HEK293 (cell line): ENCODE results near the gene MSH2.

ENCODE experiments used
- CTCF ChIA-PET: fragments of 350-600 bp; formaldehyde crosslinking; extraction: SDS; loops from one replicate; lab custom pipeline; 2021; ENCODE audit warnings: antibody characterized with exemption; lab: Yijun Ruan, JAX
- POLR2A ChIA-PET: fragments of 300-600 bp; formaldehyde crosslinking; extraction: SDS; loops from one replicate; lab custom pipeline; 2020; ENCODE audit warnings: antibody characterized with exemption, inconsistent platforms; lab: Yijun Ruan, JAX
- H3K27ac ChIP-seq: fragments of 200-500 bp; sonication (Bioruptor generic); 2 replicates; pipeline ENCODE4 v1.5.1; 2014; ENCODE audit warnings: low read depth, low read length, control low read depth, inconsistent platforms; ENCODE audit errors: extremely low read depth
- H3K36me3 ChIP-seq, 2 experiments: fragments of 200-500 bp in 1 of 2; sonication (Bioruptor generic) in 1 of 2; 1 replicate in 1 of 2; 2 replicates in 1 of 2; pipeline ENCODE4 v1.5.1; 2014 to 2017; ENCODE audit warnings: inconsistent platforms in 2 of 2, low read length in 2 of 2; ENCODE audit not compliant: control insufficient read depth in 2 of 2, insufficient read depth in 1 of 2
- H3K4me1 ChIP-seq: fragments of 200-500 bp; sonication (Bioruptor generic); 2 replicates; pipeline ENCODE4 v1.5.1; 2014; ENCODE audit warnings: mild to moderate bottlenecking, low read length, inconsistent platforms; ENCODE audit not compliant: control insufficient read depth, insufficient read depth
- H3K4me3 ChIP-seq: 2 replicates; pipeline ENCODE4 v1.5.1; 2011; ENCODE audit warnings: low read depth, mild to moderate bottlenecking, control low read depth, low read length, moderate library complexity
- H3K9me3 ChIP-seq: fragments of 200-500 bp; sonication (Bioruptor generic); 2 replicates; pipeline ENCODE4 v1.5.1; 2014; ENCODE audit warnings: low read depth, low read length, inconsistent platforms; ENCODE audit not compliant: control insufficient read depth, insufficient read depth
- TCF7L2 ChIP-seq: IDR thresholded peaks from 2 replicates; pipeline ENCODE4 v1.6.1; 2011; ENCODE audit warnings: low read depth, mild to moderate bottlenecking, inconsistent platforms, low read length, moderate library complexity, borderline replicate concordance
- YY1 ChIP-seq: fragments of 450-650 bp; formaldehyde crosslinking; IDR thresholded peaks from 2 replicates; pipeline ENCODE4 v1.5.1; 2018; ENCODE audit warnings: missing biosample characterization, missing genetic modification characterization
- ZBTB8A ChIP-seq: fragments of 450-650 bp; formaldehyde crosslinking; IDR thresholded peaks from 2 replicates; pipeline ENCODE4 v1.5.1; 2016; ENCODE audit warnings: missing biosample characterization, missing genetic modification characterization
- ZFP37 ChIP-seq: fragments of 450-650 bp; formaldehyde crosslinking; IDR thresholded peaks from 2 replicates; pipeline ENCODE4 v1.5.1; 2016; ENCODE audit warnings: missing biosample characterization, missing genetic modification characterization
- ZNF112 ChIP-seq: fragments of 450-650 bp; formaldehyde crosslinking; IDR thresholded peaks from 2 replicates; pipeline ENCODE4 v1.5.0; 2017; ENCODE audit warnings: missing biosample characterization, missing genetic modification characterization
- ZNF311 ChIP-seq: fragments of 450-650 bp; formaldehyde crosslinking; IDR thresholded peaks from 2 replicates; pipeline ENCODE4 v1.5.1; 2017; ENCODE audit warnings: missing biosample characterization, missing genetic modification characterization, borderline replicate concordance
- ZNF335 ChIP-seq: fragments of 450-650 bp; formaldehyde crosslinking; conservative IDR thresholded peaks from 2 replicates; pipeline ENCODE4 v1.5.1; 2016; ENCODE audit warnings: missing biosample characterization, missing genetic modification characterization
- ZNF350 ChIP-seq: fragments of 450-650 bp; formaldehyde crosslinking; IDR thresholded peaks from 2 replicates; pipeline ENCODE4 v1.5.0; 2017; ENCODE audit warnings: missing biosample characterization, mild to moderate bottlenecking, missing genetic modification characterization
- ZNF404 ChIP-seq: fragments of 450-650 bp; formaldehyde crosslinking; IDR thresholded peaks from 2 replicates; pipeline ENCODE4 v1.5.1; 2017; ENCODE audit warnings: missing biosample characterization, missing genetic modification characterization
- ZNF433 ChIP-seq: fragments of 450-650 bp; formaldehyde crosslinking; IDR thresholded peaks from 2 replicates; pipeline ENCODE4 v1.5.1; 2016; ENCODE audit warnings: missing biosample characterization, missing genetic modification characterization, low read depth
- ZNF544 ChIP-seq: fragments of 450-650 bp; formaldehyde crosslinking; IDR thresholded peaks from 2 replicates; pipeline ENCODE4 v1.5.0; 2017; ENCODE audit warnings: missing biosample characterization, missing genetic modification characterization
- ZNF548 ChIP-seq: fragments of 450-650 bp; formaldehyde crosslinking; IDR thresholded peaks from 2 replicates; pipeline ENCODE4 v1.5.1; 2016; ENCODE audit warnings: missing biosample characterization, missing genetic modification characterization
- ZNF560 ChIP-seq: fragments of 450-650 bp; formaldehyde crosslinking; IDR thresholded peaks from 2 replicates; pipeline ENCODE4 v1.5.1; 2017; ENCODE audit warnings: missing biosample characterization, missing genetic modification characterization, borderline replicate concordance
- ZNF701 ChIP-seq: fragments of 450-650 bp; formaldehyde crosslinking; IDR thresholded peaks from 2 replicates; pipeline ENCODE4 v1.5.1; 2016; ENCODE audit warnings: missing biosample characterization, missing genetic modification characterization
- ZNF785 ChIP-seq: fragments of 450-650 bp; formaldehyde crosslinking; IDR thresholded peaks from 2 replicates; pipeline ENCODE4 v1.5.1; 2016; ENCODE audit warnings: missing biosample characterization, missing genetic modification characterization
- TF ChIP-seq, protein P1 (sequence below): fragments of 450-650 bp; formaldehyde crosslinking; IDR thresholded peaks from 2 replicates; pipeline ENCODE4 v1.5.1; 2016; ENCODE audit warnings: missing biosample characterization, missing genetic modification characterization
- TF ChIP-seq, protein P2 (sequence below): fragments of 450-650 bp; formaldehyde crosslinking; IDR thresholded peaks from 2 replicates; pipeline ENCODE4 v1.5.1; 2016; ENCODE audit warnings: missing biosample characterization, missing genetic modification characterization
- TF ChIP-seq, protein P3 (sequence below): fragments of 450-650 bp; formaldehyde crosslinking; IDR thresholded peaks from 2 replicates; pipeline ENCODE4 v1.5.1; 2016; ENCODE audit warnings: missing biosample characterization, missing genetic modification characterization, low read depth
- TF ChIP-seq, protein P4 (sequence below): fragments of 450-650 bp; formaldehyde crosslinking; IDR thresholded peaks from 2 replicates; pipeline ENCODE4 v1.5.1; 2017; ENCODE audit warnings: missing biosample characterization, missing genetic modification characterization
- TF ChIP-seq, protein P5 (sequence below): fragments of 450-650 bp; formaldehyde crosslinking; IDR thresholded peaks from 2 replicates; pipeline ENCODE4 v1.5.1; 2016; ENCODE audit warnings: missing biosample characterization, missing genetic modification characterization
- TF ChIP-seq, protein P6 (sequence below): fragments of 450-650 bp; formaldehyde crosslinking; IDR thresholded peaks from 2 replicates; pipeline ENCODE4 v1.5.1; 2016; ENCODE audit warnings: missing biosample characterization, missing genetic modification characterization
- TF ChIP-seq, protein P7 (sequence below): fragments of 450-650 bp; formaldehyde crosslinking; IDR thresholded peaks from 2 replicates; pipeline ENCODE4 v1.5.1; 2016; ENCODE audit warnings: missing biosample characterization, missing genetic modification characterization
- TF ChIP-seq, protein P8 (sequence below): fragments of 450-650 bp; formaldehyde crosslinking; IDR thresholded peaks from 2 replicates; pipeline ENCODE4 v1.5.1; 2016; ENCODE audit warnings: missing biosample characterization, missing genetic modification characterization

MSH2 gene

DNA sequence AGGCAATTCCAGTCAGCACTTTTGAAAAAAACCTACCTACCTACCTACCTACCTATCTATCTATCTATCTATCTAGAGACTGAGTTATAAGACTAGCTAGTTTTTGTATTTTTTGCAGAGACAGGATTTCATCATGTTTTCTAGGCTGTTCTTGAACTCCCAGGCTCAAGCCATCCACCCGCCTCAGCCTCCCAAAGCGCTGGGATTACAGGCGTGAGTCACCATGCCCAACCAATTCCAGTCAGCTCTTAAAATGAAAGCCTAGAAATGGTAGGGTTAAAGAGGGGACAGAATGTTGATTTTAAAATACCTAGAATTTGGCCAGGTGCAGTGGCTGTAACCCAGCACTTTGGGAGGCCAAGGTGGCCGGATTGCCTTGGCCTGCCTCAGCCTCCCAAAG lies 19.1 kb downstream of the MSH2 start (continued):
- TF ChIP-seq ZBTB8A (tag by site-specific recombination) (no peak), ZNF785 (tag by site-specific recombination) (no peak), ZFP37 (tag by site-specific recombination) (no peak), ZNF112 (tag by site-specific recombination) (no peak), ZNF560 (tag by site-specific recombination) (no peak)
- TF ChIP-seq, protein P1, sequence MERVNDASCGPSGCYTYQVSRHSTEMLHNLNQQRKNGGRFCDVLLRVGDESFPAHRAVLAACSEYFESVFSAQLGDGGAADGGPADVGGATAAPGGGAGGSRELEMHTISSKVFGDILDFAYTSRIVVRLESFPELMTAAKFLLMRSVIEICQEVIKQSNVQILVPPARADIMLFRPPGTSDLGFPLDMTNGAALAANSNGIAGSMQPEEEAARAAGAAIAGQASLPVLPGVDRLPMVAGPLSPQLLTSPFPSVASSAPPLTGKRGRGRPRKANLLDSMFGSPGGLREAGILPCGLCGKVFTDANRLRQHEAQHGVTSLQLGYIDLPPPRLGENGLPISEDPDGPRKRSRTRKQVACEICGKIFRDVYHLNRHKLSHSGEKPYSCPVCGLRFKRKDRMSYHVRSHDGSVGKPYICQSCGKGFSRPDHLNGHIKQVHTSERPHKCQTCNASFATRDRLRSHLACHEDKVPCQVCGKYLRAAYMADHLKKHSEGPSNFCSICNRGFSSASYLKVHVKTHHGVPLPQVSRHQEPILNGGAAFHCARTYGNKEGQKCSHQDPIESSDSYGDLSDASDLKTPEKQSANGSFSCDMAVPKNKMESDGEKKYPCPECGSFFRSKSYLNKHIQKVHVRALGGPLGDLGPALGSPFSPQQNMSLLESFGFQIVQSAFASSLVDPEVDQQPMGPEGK (tag by site-specific recombination) = no peak
- TF ChIP-seq, protein P2, sequence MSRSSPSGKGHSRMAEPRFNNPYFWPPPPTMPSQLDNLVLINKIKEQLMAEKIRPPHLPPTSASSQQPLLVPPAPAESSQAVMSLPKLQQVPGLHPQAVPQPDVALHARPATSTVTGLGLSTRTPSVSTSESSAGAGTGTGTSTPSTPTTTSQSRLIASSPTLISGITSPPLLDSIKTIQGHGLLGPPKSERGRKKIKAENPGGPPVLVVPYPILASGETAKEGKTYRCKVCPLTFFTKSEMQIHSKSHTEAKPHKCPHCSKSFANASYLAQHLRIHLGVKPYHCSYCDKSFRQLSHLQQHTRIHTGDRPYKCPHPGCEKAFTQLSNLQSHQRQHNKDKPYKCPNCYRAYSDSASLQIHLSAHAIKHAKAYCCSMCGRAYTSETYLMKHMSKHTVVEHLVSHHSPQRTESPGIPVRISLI (tag by site-specific recombination) = no peak
- TF ChIP-seq, protein P3, sequence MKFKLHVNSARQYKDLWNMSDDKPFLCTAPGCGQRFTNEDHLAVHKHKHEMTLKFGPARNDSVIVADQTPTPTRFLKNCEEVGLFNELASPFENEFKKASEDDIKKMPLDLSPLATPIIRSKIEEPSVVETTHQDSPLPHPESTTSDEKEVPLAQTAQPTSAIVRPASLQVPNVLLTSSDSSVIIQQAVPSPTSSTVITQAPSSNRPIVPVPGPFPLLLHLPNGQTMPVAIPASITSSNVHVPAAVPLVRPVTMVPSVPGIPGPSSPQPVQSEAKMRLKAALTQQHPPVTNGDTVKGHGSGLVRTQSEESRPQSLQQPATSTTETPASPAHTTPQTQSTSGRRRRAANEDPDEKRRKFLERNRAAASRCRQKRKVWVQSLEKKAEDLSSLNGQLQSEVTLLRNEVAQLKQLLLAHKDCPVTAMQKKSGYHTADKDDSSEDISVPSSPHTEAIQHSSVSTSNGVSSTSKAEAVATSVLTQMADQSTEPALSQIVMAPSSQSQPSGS (tag by site-specific recombination) = no peak
- TF ChIP-seq, protein P4, sequence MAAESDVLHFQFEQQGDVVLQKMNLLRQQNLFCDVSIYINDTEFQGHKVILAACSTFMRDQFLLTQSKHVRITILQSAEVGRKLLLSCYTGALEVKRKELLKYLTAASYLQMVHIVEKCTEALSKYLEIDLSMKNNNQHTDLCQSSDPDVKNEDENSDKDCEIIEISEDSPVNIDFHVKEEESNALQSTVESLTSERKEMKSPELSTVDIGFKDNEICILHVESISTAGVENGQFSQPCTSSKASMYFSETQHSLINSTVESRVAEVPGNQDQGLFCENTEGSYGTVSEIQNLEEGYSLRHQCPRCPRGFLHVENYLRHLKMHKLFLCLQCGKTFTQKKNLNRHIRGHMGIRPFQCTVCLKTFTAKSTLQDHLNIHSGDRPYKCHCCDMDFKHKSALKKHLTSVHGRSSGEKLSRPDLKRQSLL (tag by site-specific recombination) = no peak
- TF ChIP-seq, all 188 proteins: peak for 0

DNA sequence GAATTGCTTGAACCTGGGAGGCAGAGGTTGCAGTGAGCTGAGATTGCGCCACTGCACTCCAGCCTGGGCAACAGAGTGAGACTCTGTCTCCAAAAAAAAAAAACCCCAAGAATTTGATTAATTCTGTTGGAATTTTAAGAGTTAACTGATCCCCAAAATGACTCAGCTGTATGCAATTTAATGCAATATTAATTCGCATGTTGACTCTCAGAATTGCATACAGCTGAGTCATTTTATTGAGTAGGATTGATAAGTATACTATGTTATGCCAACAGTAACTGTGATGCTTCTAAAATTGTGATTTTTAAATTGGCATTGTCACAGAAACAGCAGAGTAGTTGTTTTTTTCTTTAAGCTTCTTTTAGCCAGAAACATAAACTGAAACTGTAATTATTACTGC lies 19.6 kb downstream of the MSH2 start:
- Histone ChIP-seq H3K9me3 (no peaks in the 10 kb centered on the region), H3K36me3 (peaks cover 24 to 69% of the 10 kb centered on the region in 2 experiments), H3K4me3 (no peak overlapping the region), H3K4me1 (no peaks in the 10 kb centered on the region), H3K27ac (no peak overlapping the region)
- ChIA-PET POLR2A (no interaction called here), CTCF (interaction anchor here (0.7 to 1.3 kb wide), 4 partner anchors 33 to 1002 kb away, joined by 3 to 4 read pairs (median 3); no protein-coding TSS in a partner anchor)
- TF ChIP-seq ZNF335 (tag by site-specific recombination) (no peak), ZNF544 (tag by site-specific recombination) (no peak), ZNF701 (no peak), ZNF404 (tag by site-specific recombination) (no peak), ZNF548 (tag by site-specific recombination) (no peak), ZNF350 (tag by site-specific recombination) (no peak), ZNF311 (tag by site-specific recombination) (no peak), YY1 (tag by site-specific recombination) (no peak), TCF7L2 (no peak), ZNF433 (tag by site-specific recombination) (no peak)
- TF ChIP-seq, protein P5, sequence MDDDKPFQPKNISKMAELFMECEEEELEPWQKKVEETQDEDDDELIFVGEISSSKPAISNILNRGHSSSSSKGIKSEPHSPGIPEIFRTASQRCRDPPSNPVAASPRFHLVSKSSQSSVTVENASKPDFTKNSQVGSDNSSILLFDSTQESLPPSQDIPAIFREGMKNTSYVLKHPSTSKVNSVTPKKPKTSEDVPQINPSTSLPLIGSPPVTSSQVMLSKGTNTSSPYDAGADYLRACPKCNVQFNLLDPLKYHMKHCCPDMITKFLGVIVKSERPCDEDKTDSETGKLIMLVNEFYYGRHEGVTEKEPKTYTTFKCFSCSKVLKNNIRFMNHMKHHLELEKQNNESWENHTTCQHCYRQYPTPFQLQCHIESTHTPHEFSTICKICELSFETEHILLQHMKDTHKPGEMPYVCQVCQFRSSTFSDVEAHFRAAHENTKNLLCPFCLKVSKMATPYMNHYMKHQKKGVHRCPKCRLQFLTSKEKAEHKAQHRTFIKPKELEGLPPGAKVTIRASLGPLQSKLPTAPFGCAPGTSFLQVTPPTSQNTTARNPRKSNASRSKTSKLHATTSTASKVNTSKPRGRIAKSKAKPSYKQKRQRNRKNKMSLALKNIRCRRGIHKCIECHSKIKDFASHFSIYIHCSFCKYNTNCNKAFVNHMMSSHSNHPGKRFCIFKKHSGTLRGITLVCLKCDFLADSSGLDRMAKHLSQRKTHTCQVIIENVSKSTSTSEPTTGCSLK = no peak
- TF ChIP-seq, protein P6, sequence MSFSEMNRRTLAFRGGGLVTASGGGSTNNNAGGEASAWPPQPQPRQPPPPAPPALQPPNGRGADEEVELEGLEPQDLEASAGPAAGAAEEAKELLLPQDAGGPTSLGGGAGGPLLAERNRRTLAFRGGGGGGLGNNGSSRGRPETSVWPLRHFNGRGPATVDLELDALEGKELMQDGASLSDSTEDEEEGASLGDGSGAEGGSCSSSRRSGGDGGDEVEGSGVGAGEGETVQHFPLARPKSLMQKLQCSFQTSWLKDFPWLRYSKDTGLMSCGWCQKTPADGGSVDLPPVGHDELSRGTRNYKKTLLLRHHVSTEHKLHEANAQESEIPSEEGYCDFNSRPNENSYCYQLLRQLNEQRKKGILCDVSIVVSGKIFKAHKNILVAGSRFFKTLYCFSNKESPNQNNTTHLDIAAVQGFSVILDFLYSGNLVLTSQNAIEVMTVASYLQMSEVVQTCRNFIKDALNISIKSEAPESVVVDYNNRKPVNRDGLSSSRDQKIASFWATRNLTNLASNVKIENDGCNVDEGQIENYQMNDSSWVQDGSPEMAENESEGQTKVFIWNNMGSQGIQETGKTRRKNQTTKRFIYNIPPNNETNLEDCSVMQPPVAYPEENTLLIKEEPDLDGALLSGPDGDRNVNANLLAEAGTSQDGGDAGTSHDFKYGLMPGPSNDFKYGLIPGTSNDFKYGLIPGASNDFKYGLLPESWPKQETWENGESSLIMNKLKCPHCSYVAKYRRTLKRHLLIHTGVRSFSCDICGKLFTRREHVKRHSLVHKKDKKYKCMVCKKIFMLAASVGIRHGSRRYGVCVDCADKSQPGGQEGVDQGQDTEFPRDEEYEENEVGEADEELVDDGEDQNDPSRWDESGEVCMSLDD (tag by site-specific recombination) = no peak
- TF ChIP-seq, protein P7, sequence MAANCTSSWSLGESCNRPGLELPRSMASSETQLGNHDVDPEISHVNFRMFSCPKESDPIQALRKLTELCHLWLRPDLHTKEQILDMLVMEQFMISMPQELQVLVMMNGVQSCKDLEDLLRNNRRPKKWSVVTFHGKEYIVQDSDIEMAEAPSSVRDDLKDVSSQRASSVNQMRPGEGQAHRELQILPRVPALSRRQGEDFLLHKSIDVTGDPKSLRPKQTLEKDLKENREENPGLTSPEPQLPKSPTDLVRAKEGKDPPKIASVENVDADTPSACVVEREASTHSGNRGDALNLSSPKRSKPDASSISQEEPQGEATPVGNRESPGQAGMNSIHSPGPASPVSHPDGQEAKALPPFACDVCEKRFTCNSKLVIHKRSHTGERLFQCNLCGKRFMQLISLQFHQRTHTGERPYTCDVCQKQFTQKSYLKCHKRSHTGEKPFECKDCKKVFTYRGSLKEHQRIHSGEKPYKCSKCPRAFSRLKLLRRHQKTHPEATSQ (tag by site-specific recombination) = no peak
- TF ChIP-seq, protein P8, sequence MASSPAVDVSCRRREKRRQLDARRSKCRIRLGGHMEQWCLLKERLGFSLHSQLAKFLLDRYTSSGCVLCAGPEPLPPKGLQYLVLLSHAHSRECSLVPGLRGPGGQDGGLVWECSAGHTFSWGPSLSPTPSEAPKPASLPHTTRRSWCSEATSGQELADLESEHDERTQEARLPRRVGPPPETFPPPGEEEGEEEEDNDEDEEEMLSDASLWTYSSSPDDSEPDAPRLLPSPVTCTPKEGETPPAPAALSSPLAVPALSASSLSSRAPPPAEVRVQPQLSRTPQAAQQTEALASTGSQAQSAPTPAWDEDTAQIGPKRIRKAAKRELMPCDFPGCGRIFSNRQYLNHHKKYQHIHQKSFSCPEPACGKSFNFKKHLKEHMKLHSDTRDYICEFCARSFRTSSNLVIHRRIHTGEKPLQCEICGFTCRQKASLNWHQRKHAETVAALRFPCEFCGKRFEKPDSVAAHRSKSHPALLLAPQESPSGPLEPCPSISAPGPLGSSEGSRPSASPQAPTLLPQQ (tag by site-specific recombination) = no peak
